GM12801 (cell line): Measurements from ENCODE around the gene JDP2.

Experiments used
- CTCF ChIP-seq: IDR thresholded peaks from one replicate; pipeline ENCODE4 v1.5.1; 2011; ENCODE audit warnings: control low read depth; ENCODE audit not compliant: insufficient read length; ENCODE audit errors: extremely low read depth

The JDP2 gene

GRCh38 chr14:75492832-75493591 is 65.2 kb downstream of the JDP2 start:
- no peak for TF ChIP-seq CTCF

- TF ChIP-seq CTCF, result no peak
Observed at GRCh38 chr14:75493592-75494087, 65.8 kb downstream of the JDP2 start.

GRCh38 chr14:75494896-75495295 is 67.1 kb downstream of the JDP2 start:
- TF ChIP-seq CTCF, result no peak

GRCh38 chr14:75495399-75495798 is 67.6 kb downstream of the JDP2 start:
- TF ChIP-seq CTCF, result no peak

- TF ChIP-seq CTCF, result no peak
Observed at GRCh38 chr14:75495882-75496281, 68.1 kb downstream of the JDP2 start.

- no peak for TF ChIP-seq CTCF
Observed at GRCh38 chr14:75496755-75497154, 68.9 kb downstream of the JDP2 start.

- TF ChIP-seq CTCF, result no peak
Observed at GRCh38 chr14:75497191-75497590, 69.4 kb downstream of the JDP2 start.
